ENCODE measurements around the gene RIMS3. TPM values are rescaled to one million over a fixed set of nuclear protein-coding genes. Genes with fewer than 3 reads are reported as not detected.

RIMS3 gene
- total RNA-seq, 1 donor: 0.86 TPM

GRCh38 chr1:40649592-40649930 lies 15.9 kb downstream of the RIMS3 start:
- DNase-seq (ENCODE audit: low read depth): no peak
- TF ChIP-seq CTCF (IDR thresholded peaks at IDR 0.05; ENCODE audit: insufficient read depth, low read depth, low read length): no peak
- H3K4me3 ChIP-seq (ENCODE audit: low read depth, low read length): no peak overlapping the region

- no peak overlapping the region for H3K4me3 ChIP-seq (ENCODE audit: low read depth, low read length)
- no peak for DNase-seq (ENCODE audit: low read depth)
- TF ChIP-seq CTCF (IDR thresholded peaks at IDR 0.05; ENCODE audit: insufficient read depth, low read depth, low read length): no peak
Observed at GRCh38 chr1:40648928-40649591, 16.4 kb downstream of the RIMS3 start.

GRCh38 chr1:40648200-40648599 lies 17.3 kb downstream of the RIMS3 start:
- no peak overlapping the region for H3K4me3 ChIP-seq (ENCODE audit: low read depth, low read length)
- TF ChIP-seq CTCF (IDR thresholded peaks at IDR 0.05; ENCODE audit: insufficient read depth, low read depth, low read length): no peak
- DNase-seq (ENCODE audit: low read depth): no peak

GRCh38 chr1:40646315-40646714 lies 19.2 kb downstream of the RIMS3 start:
- TF ChIP-seq CTCF (IDR thresholded peaks at IDR 0.05; ENCODE audit: insufficient read depth, low read depth, low read length): no peak
- DNase-seq (ENCODE audit: low read depth): peak; percentile 39
- no peak overlapping the region for H3K4me3 ChIP-seq (ENCODE audit: low read depth, low read length)

GRCh38 chr1:40645118-40645680 lies 20.3 kb downstream of the RIMS3 start:
- DNase-seq (ENCODE audit: low read depth): no peak
- no peak overlapping the region for H3K4me3 ChIP-seq (ENCODE audit: low read depth, low read length)
- no peak for TF ChIP-seq CTCF (IDR thresholded peaks at IDR 0.05; ENCODE audit: insufficient read depth, low read depth, low read length)

- H3K4me3 ChIP-seq (ENCODE audit: low read depth, low read length): no peak overlapping the region
- no peak for DNase-seq (ENCODE audit: low read depth)
- TF ChIP-seq CTCF (IDR thresholded peaks at IDR 0.05; ENCODE audit: insufficient read depth, low read depth, low read length): no peak
Observed at GRCh38 chr1:40641601-40642242, 23.8 kb downstream of the RIMS3 start.
